Choroid plexus epithelial cell (primary cell): ENCODE results near the gene CYP1A2.
A peak's percentile ranks its signal among the peaks of the same experiment; 100 is the strongest.

ENCODE experiments used
- DNase-seq: peaks from one replicate; pipeline ENCODE4 v3.0.0-alpha.2; 2010; ENCODE audit warnings: low read depth
- H3K4me3 ChIP-seq: 2 replicates; pipeline ENCODE4 v1.5.1; 2011; ENCODE audit warnings: low read depth, mild to moderate bottlenecking, control low read depth, low read length, moderate library complexity
- CTCF ChIP-seq: conservative IDR thresholded peaks from 2 replicates; pipeline ENCODE4 v1.5.1; 2011; ENCODE audit warnings: low read depth, mild to moderate bottlenecking, control low read depth, inconsistent platforms, low read length, moderate library complexity

The CYP1A2 gene

GRCh38 chr15:74789171-74789631, 40.6 kb downstream of the CYP1A2 start:
- TF ChIP-seq CTCF, result no peak
- H3K4me3 ChIP-seq, result no peak overlapping the region
- DNase-seq, result no peak

- no peak for TF ChIP-seq CTCF
- DNase-seq, result no peak
- H3K4me3 ChIP-seq, result no peak overlapping the region
These were observed 41.1 kb downstream of the CYP1A2 start for GRCh38 chr15:74789741-74790079.

GRCh38 chr15:74790080-74790916, 41.7 kb downstream of the CYP1A2 start:
- H3K4me3 ChIP-seq, result no peak overlapping the region
- TF ChIP-seq CTCF, result no peak
- DNase-seq, result peak; percentile 90

- no peak for DNase-seq
- no peak overlapping the region for H3K4me3 ChIP-seq
- TF ChIP-seq CTCF, result no peak
These were observed 42.4 kb downstream of the CYP1A2 start for GRCh38 chr15:74791007-74791406.

GRCh38 chr15:74791667-74792066, 43.0 kb downstream of the CYP1A2 start:
- no peak overlapping the region for H3K4me3 ChIP-seq
- DNase-seq, result no peak
- TF ChIP-seq CTCF, result no peak

- no peak for DNase-seq
- H3K4me3 ChIP-seq, result no peak overlapping the region
- TF ChIP-seq CTCF, result no peak
These were observed 43.8 kb downstream of the CYP1A2 start for GRCh38 chr15:74792227-74793016.
